ENCODE measurements around the gene KCNK16.

The KCNK16 gene

GRCh38 chr6:39322306-39322850 is at the start of gene KCNK16:
Gene KCNK16, minus strand, starts transcription at chr6:39322702. Its CDS starts 162 bp downstream, at chr6:39322540.
- Histone ChIP-seq H3K36me3 (ENCODE audit: insufficient read depth, low read length) (no peaks in the 10 kb centered on the region), H3K9me3 (ENCODE audit: control insufficient read depth, insufficient read depth, low read length) (no peaks in the 10 kb centered on the region), H3K4me1 (ENCODE audit: insufficient read depth, low read length) (no peaks in the 10 kb centered on the region)

DNA sequence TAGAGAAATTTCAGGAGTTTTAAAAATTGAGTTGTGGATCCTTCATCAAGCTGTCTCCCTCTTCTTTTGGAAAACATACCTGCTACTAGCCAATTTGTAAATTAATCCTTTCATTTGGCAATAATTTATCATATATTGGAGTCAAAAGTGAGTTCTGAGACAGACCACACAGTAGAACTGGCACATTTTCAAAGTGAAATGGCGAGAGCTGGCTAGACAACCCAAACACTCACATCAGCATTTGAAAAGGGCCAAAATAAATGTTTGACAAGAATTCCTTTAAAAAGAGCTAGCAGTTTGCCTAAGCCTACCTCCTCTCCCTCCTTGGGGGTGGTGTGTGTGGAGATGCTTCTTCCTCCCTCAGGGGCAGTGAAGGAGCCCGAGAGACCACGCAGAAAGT is 47.9 kb upstream of the KCNK16 start:
- Histone ChIP-seq H3K9ac (ENCODE audit: low read depth, low read length) (no peak overlapping the region), H3K4me1 (ENCODE audit: insufficient read depth, low read length) (peaks cover 5% of the 10 kb centered on the region; the same call in 1 of the 2 replicates), H3K9me3 (ENCODE audit: control insufficient read depth, insufficient read depth, low read length) (no peaks in the 10 kb centered on the region), H3K36me3 (ENCODE audit: insufficient read depth, low read length) (no peaks in the 10 kb centered on the region)

More at GRCh38 chr6:39322306-39322850, at the start of gene KCNK16:
- H3K9ac ChIP-seq (ENCODE audit: low read depth, low read length), result no peak within 1 kb of the TSS

GRCh38 chr6:39369987-39370386 is 47.5 kb upstream of the KCNK16 start:
- H3K9me3 ChIP-seq (ENCODE audit: control insufficient read depth, insufficient read depth, low read length), result no peaks in the 10 kb centered on the region
- no peak overlapping the region for H3K9ac ChIP-seq (ENCODE audit: low read depth, low read length)
- H3K4me1 ChIP-seq (ENCODE audit: insufficient read depth, low read length), result peaks cover 5% of the 10 kb centered on the region; the same call in 1 of the 2 replicates
- H3K36me3 ChIP-seq (ENCODE audit: insufficient read depth, low read length), result no peaks in the 10 kb centered on the region

GRCh38 chr6:39367700-39368099 is 45.2 kb upstream of the KCNK16 start:
- Histone ChIP-seq H3K36me3 (ENCODE audit: insufficient read depth, low read length) (no peaks in the 10 kb centered on the region), H3K9me3 (ENCODE audit: control insufficient read depth, insufficient read depth, low read length) (no peaks in the 10 kb centered on the region), H3K9ac (ENCODE audit: low read depth, low read length) (no peak overlapping the region), H3K4me1 (ENCODE audit: insufficient read depth, low read length) (peaks cover 5% of the 10 kb centered on the region; the same call in 1 of the 2 replicates)

DNA sequence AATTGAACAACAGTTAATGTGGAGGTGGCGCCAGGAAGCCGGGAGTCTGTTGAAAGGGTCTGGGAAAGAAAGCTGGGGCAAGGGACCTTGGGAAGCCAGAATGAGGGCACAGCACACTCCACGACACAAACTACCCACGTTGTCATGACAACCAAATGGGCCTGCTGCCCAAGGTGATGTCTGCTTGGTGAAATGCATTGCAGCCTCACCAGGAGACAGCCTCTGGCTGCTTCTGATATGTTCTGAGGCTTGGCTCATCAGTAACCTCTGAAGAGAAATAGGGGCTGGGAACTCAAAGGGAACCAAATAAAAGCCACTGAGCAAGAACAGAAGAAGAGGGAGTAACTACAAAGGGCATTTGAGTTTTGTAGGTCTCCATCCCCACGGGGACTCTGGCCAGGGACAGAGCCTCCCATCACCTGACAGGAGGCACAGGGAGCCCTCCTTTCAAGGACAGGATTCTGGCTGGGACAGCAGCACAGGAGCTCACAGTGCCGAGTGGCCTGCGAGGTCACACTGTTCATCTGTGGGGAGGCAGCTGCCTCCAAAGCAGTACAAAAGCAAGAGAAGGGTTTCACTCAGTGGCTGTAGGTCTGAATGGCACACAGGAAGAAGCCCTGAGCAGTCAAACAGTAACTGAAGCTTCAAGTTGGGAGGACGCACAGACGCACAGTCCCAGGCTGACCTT is 44.6 kb upstream of the KCNK16 start:
- no peaks in the 10 kb centered on the region for H3K36me3 ChIP-seq (ENCODE audit: insufficient read depth, low read length)
- H3K9me3 ChIP-seq (ENCODE audit: control insufficient read depth, insufficient read depth, low read length), result no peaks in the 10 kb centered on the region
- no peak overlapping the region for H3K9ac ChIP-seq (ENCODE audit: low read depth, low read length)
- peaks cover 10% of the 10 kb centered on the region; the same call in 1 of the 2 replicates for H3K4me1 ChIP-seq (ENCODE audit: insufficient read depth, low read length)

DNA sequence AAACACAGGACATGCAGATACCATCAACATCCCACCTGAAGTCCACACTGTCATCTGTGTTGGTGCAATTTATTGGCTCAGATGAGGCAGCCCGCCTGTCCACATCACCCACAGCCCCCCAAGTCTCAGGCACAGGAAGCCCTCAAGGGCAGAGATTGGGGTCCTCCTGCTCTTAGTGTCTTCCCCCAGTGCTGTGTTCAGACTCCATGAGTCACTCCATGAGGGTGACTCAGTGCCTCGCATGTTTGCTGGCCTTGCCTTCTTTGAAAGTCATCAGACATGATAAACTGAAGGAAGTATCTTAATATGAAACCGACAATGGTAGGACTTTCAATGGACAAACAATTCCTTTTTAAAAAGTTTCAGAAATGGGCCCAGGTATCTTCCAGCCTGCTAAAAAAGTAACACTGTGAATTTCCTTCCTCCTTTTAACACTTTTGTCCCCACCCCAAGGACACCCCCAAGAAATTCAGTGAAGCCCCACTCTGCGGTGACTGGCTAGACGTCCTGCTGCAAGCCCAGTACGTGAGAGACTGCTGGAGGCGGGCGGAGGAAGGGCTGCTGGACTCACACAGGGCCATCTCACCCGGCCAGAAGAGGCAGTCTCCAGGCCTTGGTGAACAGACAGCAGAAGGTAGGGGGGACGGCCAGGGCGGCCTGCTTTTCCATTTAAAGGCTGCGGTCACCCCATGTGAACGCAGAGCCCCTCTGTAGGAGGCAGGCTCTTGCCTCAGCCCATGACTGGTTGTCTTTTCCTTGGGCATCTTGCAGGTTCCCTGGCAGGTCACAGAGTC is 43.0 kb upstream of the KCNK16 start:
- H3K4me1 ChIP-seq (ENCODE audit: insufficient read depth, low read length), result peaks cover 10% of the 10 kb centered on the region; the same call in 1 of the 2 replicates
- H3K9me3 ChIP-seq (ENCODE audit: control insufficient read depth, insufficient read depth, low read length), result no peaks in the 10 kb centered on the region
- H3K36me3 ChIP-seq (ENCODE audit: insufficient read depth, low read length), result no peaks in the 10 kb centered on the region
- H3K9ac ChIP-seq (ENCODE audit: low read depth, low read length), result no peak overlapping the region

GRCh38 chr6:39363280-39363679 is 40.8 kb upstream of the KCNK16 start:
- no peaks in the 10 kb centered on the region for H3K9me3 ChIP-seq (ENCODE audit: control insufficient read depth, insufficient read depth, low read length)
- H3K36me3 ChIP-seq (ENCODE audit: insufficient read depth, low read length), result no peaks in the 10 kb centered on the region
- peaks cover 10% of the 10 kb centered on the region; the same call in 1 of the 2 replicates for H3K4me1 ChIP-seq (ENCODE audit: insufficient read depth, low read length)
- H3K9ac ChIP-seq (ENCODE audit: low read depth, low read length), result no peak overlapping the region

DNA sequence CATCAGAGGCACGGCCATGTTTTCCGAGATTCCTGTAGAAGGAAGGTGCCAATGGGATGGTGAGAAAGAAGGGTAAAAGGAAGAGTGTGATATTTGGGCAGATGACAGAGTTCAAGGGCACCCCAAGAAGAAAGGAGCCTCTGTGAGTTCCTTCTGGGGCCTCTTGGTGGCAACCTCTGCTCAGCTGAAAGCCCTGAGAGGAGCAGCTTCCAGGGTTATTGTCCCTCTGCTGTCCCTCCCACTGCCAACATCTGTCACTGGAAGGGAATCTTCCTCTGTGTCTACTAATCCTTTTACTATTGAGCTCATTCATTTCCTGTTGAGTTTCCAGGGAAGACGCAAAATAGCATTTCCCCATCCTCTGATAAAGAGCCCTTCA is 40.0 kb upstream of the KCNK16 start:
- Histone ChIP-seq H3K9me3 (ENCODE audit: control insufficient read depth, insufficient read depth, low read length) (no peaks in the 10 kb centered on the region), H3K9ac (ENCODE audit: low read depth, low read length) (no peak overlapping the region), H3K36me3 (ENCODE audit: insufficient read depth, low read length) (no peaks in the 10 kb centered on the region), H3K4me1 (ENCODE audit: insufficient read depth, low read length) (peaks cover 10% of the 10 kb centered on the region; the same call in 1 of the 2 replicates)

GRCh38 chr6:39361657-39362486 is 39.4 kb upstream of the KCNK16 start:
- H3K36me3 ChIP-seq (ENCODE audit: insufficient read depth, low read length), result no peaks in the 10 kb centered on the region
- H3K9me3 ChIP-seq (ENCODE audit: control insufficient read depth, insufficient read depth, low read length), result no peaks in the 10 kb centered on the region
- H3K9ac ChIP-seq (ENCODE audit: low read depth, low read length), result no peak overlapping the region
- peaks cover 10% of the 10 kb centered on the region; the same call in 1 of the 2 replicates for H3K4me1 ChIP-seq (ENCODE audit: insufficient read depth, low read length)

DNA sequence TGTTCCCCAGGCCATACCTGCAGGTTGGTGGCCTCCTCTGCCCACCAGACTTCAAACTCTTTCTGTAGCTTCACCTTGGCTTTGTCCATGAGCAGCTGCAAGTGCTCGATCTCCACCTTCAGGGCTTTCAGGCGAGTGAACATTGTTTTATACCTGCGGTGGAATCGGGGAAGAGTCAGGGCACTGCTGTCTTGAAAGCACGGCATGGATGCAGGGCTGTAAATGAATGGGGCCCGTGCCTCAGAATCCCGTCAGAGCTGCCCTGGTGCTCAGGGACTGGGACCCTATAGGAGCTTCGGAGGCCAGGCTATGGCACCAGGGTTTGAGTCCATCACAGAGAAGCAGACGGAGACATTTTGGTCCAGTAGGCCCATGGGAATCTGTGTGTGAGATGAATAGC is 37.9 kb upstream of the KCNK16 start:
- no peaks in the 10 kb centered on the region for H3K36me3 ChIP-seq (ENCODE audit: insufficient read depth, low read length)
- H3K9ac ChIP-seq (ENCODE audit: low read depth, low read length), result no peak overlapping the region
- H3K4me1 ChIP-seq (ENCODE audit: insufficient read depth, low read length), result peaks cover 5% of the 10 kb centered on the region; the same call in 1 of the 2 replicates
- H3K9me3 ChIP-seq (ENCODE audit: control insufficient read depth, insufficient read depth, low read length), result no peaks in the 10 kb centered on the region

DNA sequence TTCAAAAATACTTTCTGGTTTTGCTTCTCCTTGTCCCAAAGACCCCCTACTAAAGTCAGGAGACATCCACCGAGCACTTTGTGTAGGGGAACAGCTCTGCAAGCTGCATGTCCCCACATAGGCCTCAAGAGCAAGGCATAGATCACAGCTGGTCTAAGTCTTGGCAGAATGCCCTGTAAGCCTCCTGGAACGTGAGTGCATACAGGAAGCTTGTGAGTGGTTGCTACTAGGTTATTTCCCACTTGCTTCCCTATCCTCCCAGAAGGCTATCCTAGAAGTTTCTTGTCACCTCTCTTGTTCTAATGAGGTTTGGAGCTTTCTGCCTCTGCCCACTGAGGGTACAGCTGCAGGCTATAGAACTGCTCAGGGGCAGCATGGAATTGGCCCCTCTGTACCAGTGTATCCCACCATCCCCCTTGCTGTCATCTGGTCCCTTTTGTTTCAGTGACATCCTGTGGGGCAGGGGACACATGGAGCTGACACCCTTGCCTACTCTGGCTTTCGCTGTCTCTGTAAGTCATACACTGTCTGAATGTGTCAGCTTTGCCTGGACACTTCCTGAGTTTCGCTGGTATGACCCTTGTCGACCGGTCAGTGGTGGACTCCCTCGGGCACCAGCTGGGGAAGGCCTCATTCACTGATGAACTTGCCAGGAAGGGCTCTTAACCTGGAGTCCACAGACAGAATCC is 35.6 kb upstream of the KCNK16 start:
- no peak overlapping the region for H3K9ac ChIP-seq (ENCODE audit: low read depth, low read length)
- peaks cover 5% of the 10 kb centered on the region; the same call in 1 of the 2 replicates for H3K4me1 ChIP-seq (ENCODE audit: insufficient read depth, low read length)
- no peaks in the 10 kb centered on the region for H3K36me3 ChIP-seq (ENCODE audit: insufficient read depth, low read length)
- H3K9me3 ChIP-seq (ENCODE audit: control insufficient read depth, insufficient read depth, low read length), result no peaks in the 10 kb centered on the region

DNA sequence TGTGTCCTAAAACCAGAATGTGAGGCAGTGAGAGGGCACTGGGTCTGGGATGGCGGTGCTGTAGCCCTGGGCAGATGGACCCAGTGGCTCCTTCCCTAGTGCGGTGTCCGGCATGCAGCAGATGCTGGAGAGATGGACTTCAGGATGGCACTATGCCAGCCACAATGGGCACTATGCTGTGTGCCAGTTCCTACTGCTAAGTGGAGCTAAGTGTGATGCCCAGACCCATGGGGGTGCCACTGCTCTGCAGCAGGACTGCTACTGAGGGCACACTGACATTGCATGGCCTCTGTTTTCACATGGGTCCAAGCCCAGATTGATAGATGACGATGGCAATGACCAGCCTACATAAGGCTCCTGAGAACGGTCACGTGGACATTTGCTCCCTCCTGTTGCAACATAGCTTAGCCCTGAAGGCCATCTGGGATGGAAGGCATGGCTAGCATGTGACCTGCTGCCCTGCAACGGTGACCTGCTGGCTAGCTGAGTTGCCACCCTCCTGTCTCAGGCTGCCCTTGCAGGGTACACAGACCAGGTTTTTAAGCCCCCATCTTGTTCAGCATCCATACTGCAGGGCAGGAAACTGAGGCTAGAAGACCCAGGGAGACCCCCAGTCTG is 31.3 kb upstream of the KCNK16 start:
- Histone ChIP-seq H3K36me3 (ENCODE audit: insufficient read depth, low read length) (no peaks in the 10 kb centered on the region), H3K4me1 (ENCODE audit: insufficient read depth, low read length) (no peaks in the 10 kb centered on the region; the same call in 1 of the 2 replicates), H3K9me3 (ENCODE audit: control insufficient read depth, insufficient read depth, low read length) (no peaks in the 10 kb centered on the region), H3K9ac (ENCODE audit: low read depth, low read length) (no peak overlapping the region)

GRCh38 chr6:39350723-39351505 is 28.4 kb upstream of the KCNK16 start:
- Histone ChIP-seq H3K9me3 (ENCODE audit: control insufficient read depth, insufficient read depth, low read length) (no peaks in the 10 kb centered on the region), H3K4me1 (ENCODE audit: insufficient read depth, low read length) (no peaks in the 10 kb centered on the region), H3K36me3 (ENCODE audit: insufficient read depth, low read length) (no peaks in the 10 kb centered on the region), H3K9ac (ENCODE audit: low read depth, low read length) (no peak overlapping the region)
